Measurements from ENCODE around the gene MERTK. TPM values are rescaled to one million over a fixed set of nuclear protein-coding genes. Genes with fewer than 3 reads are reported as not detected.
"Not testable (repeated sequence)": the region's sequence is repeated elsewhere in the genome, so short reads cannot be mapped to it uniquely, and the experiment has no call there.

MERTK gene
- total and polyA plus RNA-seq, 7 donors, result 0.73 to 4.2 (median 1.6) TPM

DNA sequence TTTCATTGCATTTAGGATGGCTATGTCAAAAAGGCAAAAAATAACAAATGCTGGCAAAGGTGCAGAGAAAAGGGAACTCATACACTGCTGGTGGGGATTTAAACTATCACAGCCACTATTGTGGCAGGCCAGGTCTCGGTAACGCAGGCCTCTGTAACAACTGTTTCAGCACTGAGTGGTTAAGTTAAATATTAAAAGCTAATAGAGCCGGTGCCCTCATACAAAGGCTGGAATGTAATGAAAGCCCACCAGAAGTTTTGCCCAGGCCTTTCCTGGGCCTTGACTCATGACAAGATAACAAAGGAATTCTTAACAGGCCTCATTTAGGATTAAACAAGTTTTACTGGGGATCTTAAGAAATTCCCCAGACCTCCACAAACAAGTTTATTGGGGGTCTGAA is 10.7 kb downstream of the MERTK start:
- 78 to 84% (median 81%) methylated on average over 3 of the region's 3 CpGs for WGBS, 3 donors
- DNase-seq (no peak), ATAC-seq (no peak)
- H3K9me3 ChIP-seq, result no peaks in the 10 kb centered on the region
- no peak overlapping the region for H3K27ac ChIP-seq
- TF ChIP-seq, protein P1, sequence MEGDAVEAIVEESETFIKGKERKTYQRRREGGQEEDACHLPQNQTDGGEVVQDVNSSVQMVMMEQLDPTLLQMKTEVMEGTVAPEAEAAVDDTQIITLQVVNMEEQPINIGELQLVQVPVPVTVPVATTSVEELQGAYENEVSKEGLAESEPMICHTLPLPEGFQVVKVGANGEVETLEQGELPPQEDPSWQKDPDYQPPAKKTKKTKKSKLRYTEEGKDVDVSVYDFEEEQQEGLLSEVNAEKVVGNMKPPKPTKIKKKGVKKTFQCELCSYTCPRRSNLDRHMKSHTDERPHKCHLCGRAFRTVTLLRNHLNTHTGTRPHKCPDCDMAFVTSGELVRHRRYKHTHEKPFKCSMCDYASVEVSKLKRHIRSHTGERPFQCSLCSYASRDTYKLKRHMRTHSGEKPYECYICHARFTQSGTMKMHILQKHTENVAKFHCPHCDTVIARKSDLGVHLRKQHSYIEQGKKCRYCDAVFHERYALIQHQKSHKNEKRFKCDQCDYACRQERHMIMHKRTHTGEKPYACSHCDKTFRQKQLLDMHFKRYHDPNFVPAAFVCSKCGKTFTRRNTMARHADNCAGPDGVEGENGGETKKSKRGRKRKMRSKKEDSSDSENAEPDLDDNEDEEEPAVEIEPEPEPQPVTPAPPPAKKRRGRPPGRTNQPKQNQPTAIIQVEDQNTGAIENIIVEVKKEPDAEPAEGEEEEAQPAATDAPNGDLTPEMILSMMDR (IDR thresholded peaks at IDR 0.05), result no peak
- H3K4me3 ChIP-seq, result no peak overlapping the region
- intact Hi-C loops (cut with DNase I), result no loop called here
- H3K4me1 ChIP-seq, result peaks cover 7% of the 10 kb centered on the region
- H3K36me3 ChIP-seq (ENCODE audit: insufficient read depth in 1 of 2, low read depth in 1 of 2), result no peaks in the 10 kb centered on the region
- H3K27me3 ChIP-seq (ENCODE audit: insufficient read depth in 3 of 3, low read length in 2 of 3), result no peaks in the 10 kb centered on the region

GRCh38 chr2:111909997-111910396 is 11.6 kb downstream of the MERTK start:
- H3K9me3 ChIP-seq; ATAC-seq; H3K27me3 ChIP-seq (ENCODE audit: insufficient read depth in 3 of 3, low read length in 2 of 3); H3K27ac ChIP-seq; H3K4me3 ChIP-seq; H3K4me1 ChIP-seq; DNase-seq; intact Hi-C loops (cut with DNase I); H3K36me3 ChIP-seq (ENCODE audit: insufficient read depth in 1 of 2, low read depth in 1 of 2): not testable (repeated sequence)
- 88 to 91% (median 89%) methylated on average over 4 of the region's 4 CpGs for WGBS, 3 donors

DNA sequence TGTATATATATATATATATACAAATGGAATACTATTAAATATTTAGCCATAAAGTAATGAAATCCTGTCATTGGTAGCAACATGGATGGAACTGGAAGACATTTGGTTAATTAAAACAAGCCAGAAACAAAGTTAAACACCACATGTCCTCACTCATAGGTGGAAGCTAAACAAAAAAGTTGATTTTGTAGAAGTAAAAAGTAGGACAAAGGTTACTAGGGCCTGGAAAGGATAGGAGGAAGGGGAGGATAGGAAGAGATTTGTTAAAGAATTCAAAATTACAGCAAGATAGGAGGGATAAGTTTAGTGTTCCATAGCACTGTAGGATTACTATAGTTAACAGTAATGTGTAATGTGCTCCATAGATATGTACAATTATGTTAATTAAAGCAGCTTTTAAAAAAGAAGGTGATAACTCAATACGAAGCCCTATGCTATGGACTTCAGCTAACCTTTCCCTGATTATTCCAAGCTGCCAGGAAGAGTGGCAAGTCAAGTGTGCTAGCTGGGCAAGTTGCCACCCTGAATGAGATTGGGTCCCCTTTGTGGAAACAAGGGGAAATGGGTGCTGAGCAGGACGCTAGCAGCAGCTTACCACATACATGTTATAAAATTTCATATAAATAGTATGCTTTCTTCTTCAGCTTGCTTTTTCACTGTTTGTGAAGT is 12.3 kb downstream of the MERTK start:
- DNase-seq, result no peak

GRCh38 chr2:111911295-111911977 is 13.0 kb downstream of the MERTK start:
- H3K9me3 ChIP-seq; H3K4me3 ChIP-seq; H3K27ac ChIP-seq; DNase-seq; H3K27me3 ChIP-seq (ENCODE audit: insufficient read depth in 3 of 3, low read length in 2 of 3); intact Hi-C loops (cut with DNase I); H3K4me1 ChIP-seq; ATAC-seq; H3K36me3 ChIP-seq (ENCODE audit: insufficient read depth in 1 of 2, low read depth in 1 of 2): not testable (repeated sequence)
- 80 to 91% (median 87%) methylated on average over 7 of the region's 7 CpGs for whole genome bisulfite sequencing, 3 donors

More for the DNA sequence above, 12.3 kb downstream of the MERTK start:
- no peak for ATAC-seq
- no peaks in the 10 kb centered on the region for H3K36me3 ChIP-seq (ENCODE audit: insufficient read depth in 1 of 2, low read depth in 1 of 2)
- H3K4me1 ChIP-seq, result peaks cover 7% of the 10 kb centered on the region
- TF ChIP-seq, protein P1 (IDR thresholded peaks at IDR 0.05), result no peak
- H3K4me3 ChIP-seq, result no peak overlapping the region
- 77 to 86% (median 82%) methylated on average over 2 of the region's 2 CpGs for WGBS, 3 donors
- no peaks in the 10 kb centered on the region for H3K9me3 ChIP-seq
- no peak overlapping the region for H3K27ac ChIP-seq
- no peaks in the 10 kb centered on the region for H3K27me3 ChIP-seq (ENCODE audit: insufficient read depth in 3 of 3, low read length in 2 of 3)
- intact Hi-C loops (cut with DNase I), result no loop called here

DNA sequence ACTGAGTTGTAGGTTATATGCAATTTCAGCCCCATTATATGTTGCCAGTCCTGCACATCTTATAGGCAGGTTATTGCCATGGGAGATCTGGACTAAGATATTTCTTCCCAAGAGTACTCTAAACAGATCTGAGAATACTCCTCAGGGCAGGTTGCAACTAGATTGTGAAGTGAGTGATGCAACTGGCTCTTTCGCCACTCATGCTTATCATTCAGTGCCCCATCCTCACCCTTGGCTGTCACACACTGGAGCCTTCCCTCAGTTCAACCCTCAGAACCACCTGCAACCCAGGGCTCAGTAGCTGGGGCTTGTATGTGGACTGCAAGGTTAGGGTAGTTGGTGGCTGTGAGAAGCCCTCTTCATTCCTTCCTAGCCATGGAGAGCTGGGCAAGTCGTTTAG is 14.1 kb downstream of the MERTK start:
- Histone ChIP-seq H3K27me3 (ENCODE audit: insufficient read depth in 3 of 3, low read length in 2 of 3) (no peaks in the 10 kb centered on the region), H3K4me3 (no peak overlapping the region), H3K27ac (no peak overlapping the region), H3K9me3 (no peaks in the 10 kb centered on the region), H3K4me1 (no peaks in the 10 kb centered on the region), H3K36me3 (ENCODE audit: insufficient read depth in 1 of 2, low read depth in 1 of 2) (no peaks in the 10 kb centered on the region)
- no peak for DNase-seq
- ATAC-seq, result no peak
- 73 to 82% (median 76%) methylated on average over 2 of the region's 2 CpGs for WGBS, 3 donors
- TF ChIP-seq, protein P1 (IDR thresholded peaks at IDR 0.05), result no peak
- intact Hi-C loops (cut with DNase I), result no loop called here

Data from psoas muscle (tissue), 8 donors.